Hippocampal formation (tissue), 2 donors: Measurements from ENCODE around the gene ANO8.
"Not testable (repeated sequence)": the region's sequence is repeated elsewhere in the genome, so short reads cannot be mapped to it uniquely, and the experiment has no call there.

Experiments
- DNase-seq, 2 donors: peaks; one replicate each; lab custom pipeline; 2025; lab: John Stamatoyannopoulos, UW

The ANO8 gene

GRCh38 chr19:17312189-17313113 is 22.2 kb downstream of the ANO8 start:
- DNase-seq: no peak

GRCh38 chr19:17311455-17312188 is 23.0 kb downstream of the ANO8 start:
- no peak for DNase-seq

- DNase-seq: no peak
Observed at GRCh38 chr19:17309965-17310461, 24.6 kb downstream of the ANO8 start.

GRCh38 chr19:17309198-17309964 is 25.3 kb downstream of the ANO8 start, which contains the start of gene DDA1:
Gene DDA1, plus strand, starts transcription at chr19:17309563. Its CDS starts 92 bp downstream, at chr19:17309655.
- peak; percentile 98 to 99 for DNase-seq

- no peak for DNase-seq
Observed at GRCh38 chr19:17307876-17308377, 26.7 kb downstream of the ANO8 start.

GRCh38 chr19:17306285-17306714 is 28.4 kb downstream of the ANO8 start:
- DNase-seq: no peak

- peak; percentile 94 for DNase-seq
Observed at GRCh38 chr19:17305517-17306284, 29.0 kb downstream of the ANO8 start, which contains the start of gene MRPL34. Gene MRPL34, plus strand, starts transcription at chr19:17305872. Its CDS starts 21 bp downstream, at chr19:17305893.

GRCh38 chr19:17305216-17305516 is 29.5 kb downstream of the ANO8 start:
- DNase-seq: no peak

GRCh38 chr19:17304386-17305215 is 30.1 kb downstream of the ANO8 start:
- DNase-seq: no peak

GRCh38 chr19:17303940-17304267 is 30.8 kb downstream of the ANO8 start:
- DNase-seq: no peak

GRCh38 chr19:17303167-17303939 is 31.3 kb downstream of the ANO8 start, which contains the start of gene ABHD8:
Gene ABHD8, minus strand, starts transcription at chr19:17303425. Its CDS starts 1,809 bp downstream, at chr19:17301616.
- peak; percentile 79 to 81 for DNase-seq

- peak in 1 of 2 donors; percentile 21 for DNase-seq
Observed at GRCh38 chr19:17302391-17303166, 32.1 kb downstream of the ANO8 start.

GRCh38 chr19:17300992-17301619 is 33.5 kb downstream of the ANO8 start:
- DNase-seq: no peak

- no peak for DNase-seq
Observed at GRCh38 chr19:17296976-17297375, 37.7 kb downstream of the ANO8 start.

- DNase-seq: no peak
Observed at GRCh38 chr19:17296273-17296672, 38.4 kb downstream of the ANO8 start.

GRCh38 chr19:17295551-17295950 is 39.1 kb downstream of the ANO8 start:
- not testable (repeated sequence) for DNase-seq

- DNase-seq: no peak
Observed at GRCh38 chr19:17294051-17294891, 40.4 kb downstream of the ANO8 start.
